Prostate gland (tissue), 2 donors: ENCODE measurements around the gene DUSP22.

Experiments
- CTCF ChIP-seq, 4 experiments: fragments of 200-600 bp in 2 of 4; fragments of 450-650 bp in 2 of 4; sonication (generic) in 2 of 4; IDR thresholded peaks; 1 replicate in 3 of 4; 2 replicates in 1 of 4; pipeline ENCODE4 v1.5.1; 2016 to 2019; ENCODE audit warnings: antibody characterized with exemption in 4 of 4, mild to moderate bottlenecking in 2 of 4, moderate library complexity in 2 of 4
- POLR2AphosphoS5 ChIP-seq: sonication (generic); formaldehyde crosslinking; IDR thresholded peaks from one replicate; pipeline ENCODE4 v1.6.1; 2017; ENCODE audit warnings: antibody characterized with exemption

- no peak for TF ChIP-seq CTCF (IDR thresholded peaks at IDR 0.05)
- no peak for TF ChIP-seq POLR2AphosphoS5
Measured at GRCh38 chr6:333379-334002, 41.2 kb downstream of the DUSP22 start.
